Stomach (tissue), 9 donors: ENCODE data around the gene FARP2. TPM values are rescaled to one million over a fixed set of nuclear protein-coding genes. Genes with fewer than 3 reads are reported as not detected.

Source experiments
- DNase-seq, 2 donors: peaks; one replicate each; pipeline versions ENCODE4 v3.0.0 to v3.0.0-alpha.2; 2013 to 2019
- H3K27ac ChIP-seq, 5 donors: fragments of 200-600 bp in 4 of 5; sonication (generic) in 4 of 5; one replicate each; pipeline ENCODE4 v1.5.1; 2013 to 2019; ENCODE audit warnings: mild to moderate bottlenecking in 1 of 5, moderate library complexity in 1 of 5
- H3K27me3 ChIP-seq, 3 donors: fragments of 200-600 bp; sonication (generic); one replicate each; pipeline ENCODE4 v1.5.1; 2017 to 2019; ENCODE audit warnings: mixed run types in 1 of 3
- H3K36me3 ChIP-seq, 4 donors: fragments of 200-600 bp; sonication (generic); 1 replicate in 3 of 4; 2 replicates in 1 of 4; pipeline ENCODE4 v1.5.1; 2016 to 2019
- H3K4me1 ChIP-seq, 4 donors: fragments of 200-600 bp; sonication (generic); one replicate each; pipeline ENCODE4 v1.5.1; 2016 to 2019
- H3K4me3 ChIP-seq, 4 donors: fragments of 200-600 bp; sonication (generic) in 3 of 4; one replicate each; pipeline ENCODE4 v1.5.1; 2016 to 2019; ENCODE audit warnings: mild to moderate bottlenecking in 1 of 4
- H3K9me3 ChIP-seq, 4 donors: fragments of 200-600 bp; sonication (generic); one replicate each; pipeline ENCODE4 v1.5.1; 2016 to 2019
- EP300 ChIP-seq: sonication (generic); formaldehyde crosslinking; IDR thresholded peaks from one replicate; pipeline ENCODE4 v1.6.1; 2017; ENCODE audit warnings: antibody characterized with exemption
- POLR2A ChIP-seq, 4 donors: fragments of 450-650 bp; IDR thresholded peaks; one replicate each; pipeline ENCODE4 v1.6.1; 2016; ENCODE audit warnings: antibody characterized with exemption in 4 of 4, control low read depth in 2 of 4, mild to moderate bottlenecking in 1 of 4, moderate library complexity in 1 of 4
- POLR2AphosphoS5 ChIP-seq, 3 donors: sonication (generic); formaldehyde crosslinking; IDR thresholded peaks; one replicate each; pipeline ENCODE4 v1.6.1; 2016; ENCODE audit warnings: antibody characterized with exemption in 3 of 3
- WGBS, 5 donors: extraction: QIAGEN DNeasy Blood & Tissue Kit in 3 of 5; methylation state at CpG; one replicate each; pipeline versions ENCODE4 v1.1.5 to v1.1.7; 2013 to 2018; 5-methylcytosine and 5-hydroxymethylcytosine counted together
- intact Hi-C: fragments of 100-400 bp; cut with DNase I; formaldehyde crosslinking; loops from one replicate; pipeline ENCODE4 v1.15.1; 2023; ENCODE audit warnings: low total_unique reads
- polyA plus RNA-seq, 3 donors: library from polyadenylated mRNA; stranded (reverse); fragments of 200-250 nt; gene quantifications; one replicate each; pipeline ENCODE4 v1.2.3, GENCODE V29; 2013
- total RNA-seq, 5 donors: library from RNA; depleted of rRNA; stranded (reverse); fragments of >200 nt; gene quantifications; one replicate each; pipeline versions ENCODE4 v1.1.0 to v1.2.3, GENCODE V29; 2014 to 2016
- TF ChIP-seq, protein P1 (sequence below), 7 experiments: fragments of 450-650 bp in 4 of 7; fragments of 200-600 bp in 3 of 7; sonication (generic) in 3 of 7; IDR thresholded peaks; one replicate each; pipeline ENCODE4 v1.5.1; 2016 to 2019; ENCODE audit warnings: antibody characterized with exemption in 7 of 7, control low read depth in 2 of 7, mild to moderate bottlenecking in 1 of 7
- donor health status: healthy with polysubstance abuse.
- donor health status: Bipolar disorder and iron deficiency.
- donor health status: healthy.

FARP2 gene
- total and polyA plus RNA-seq, 8 donors: 15.8 to 260 (median 69.1) TPM

DNA sequence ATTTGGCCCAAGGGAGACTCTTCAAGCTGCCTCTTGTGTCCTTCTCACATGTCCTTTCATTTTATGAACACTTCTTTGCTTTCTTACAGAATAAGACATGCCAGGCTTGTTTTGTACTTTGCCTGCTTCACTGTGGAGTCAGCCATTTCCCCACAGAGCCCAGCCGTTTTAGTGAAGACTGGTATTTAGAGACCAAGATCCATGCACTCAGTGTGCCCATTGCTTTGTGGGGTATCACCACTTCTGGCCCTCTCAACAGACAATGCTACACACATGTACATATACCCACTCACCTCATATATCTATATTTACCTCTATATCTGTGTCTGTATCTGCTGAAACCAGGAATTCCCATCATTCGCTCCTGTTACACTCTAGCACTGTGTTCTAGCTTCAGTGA is 74.1 kb downstream of the FARP2 start:
- 90 to 97% (median 94%) methylated on average over 2 of the region's 2 CpGs for WGBS, 5 donors
- no peak for TF ChIP-seq POLR2A (IDR thresholded peaks at IDR 0.05)
- TF ChIP-seq EP300: no peak
- Histone ChIP-seq H3K27me3 (no peaks in the 10 kb centered on the region), H3K27ac (no peak overlapping the region), H3K4me1 (peaks cover 0 to 24% (median 10%) of the 10 kb centered on the region in 4 donors), H3K36me3 (peaks cover 4 to 86% (median 79%) of the 10 kb centered on the region in 4 donors), H3K4me3 (no peak overlapping the region), H3K9me3 (no peaks in the 10 kb centered on the region)
- intact Hi-C loops: no loop called here
- DNase-seq: no peak

DNA sequence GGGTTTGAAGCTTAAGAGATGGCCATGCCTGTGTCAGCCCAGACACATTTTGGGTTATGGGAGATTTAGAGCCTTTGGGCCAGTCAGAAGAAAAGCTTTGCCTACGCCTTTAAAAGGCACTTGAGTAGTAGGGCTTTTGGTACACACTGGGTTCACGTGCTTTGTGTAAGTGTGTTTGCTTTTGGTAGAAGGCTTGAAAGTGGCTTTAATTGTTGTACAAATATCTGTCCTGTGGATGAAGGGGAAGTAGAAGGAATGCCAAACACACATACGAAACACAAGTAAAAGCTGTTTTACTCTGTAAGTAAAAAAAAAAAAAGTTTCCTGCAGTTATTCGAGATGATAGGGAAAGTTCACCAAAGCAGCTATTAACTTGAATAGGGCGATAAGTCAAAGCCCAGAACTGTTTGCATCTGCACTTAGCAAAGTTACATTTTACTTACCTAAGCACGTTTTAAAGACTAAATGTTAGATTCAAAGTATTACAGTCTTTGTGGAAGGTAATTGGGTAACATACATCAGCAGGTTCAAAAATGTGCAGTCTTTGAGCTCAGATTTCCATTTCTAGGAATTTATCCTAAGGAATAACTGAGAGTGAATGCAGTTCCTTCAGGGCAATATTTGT is 76.9 kb downstream of the FARP2 start:
- intact Hi-C loops: no loop called here
- H3K27me3 ChIP-seq: no peaks in the 10 kb centered on the region
- 29 to 63% (median 48%) methylated on average over 6 of the region's 6 CpGs for WGBS, 5 donors
- peak in 1 of 2 donors; percentile 66 for DNase-seq
- peaks cover 0 to 24% (median 10%) of the 10 kb centered on the region in 4 donors for H3K4me1 ChIP-seq
- no peak for TF ChIP-seq EP300
- TF ChIP-seq, protein P1, sequence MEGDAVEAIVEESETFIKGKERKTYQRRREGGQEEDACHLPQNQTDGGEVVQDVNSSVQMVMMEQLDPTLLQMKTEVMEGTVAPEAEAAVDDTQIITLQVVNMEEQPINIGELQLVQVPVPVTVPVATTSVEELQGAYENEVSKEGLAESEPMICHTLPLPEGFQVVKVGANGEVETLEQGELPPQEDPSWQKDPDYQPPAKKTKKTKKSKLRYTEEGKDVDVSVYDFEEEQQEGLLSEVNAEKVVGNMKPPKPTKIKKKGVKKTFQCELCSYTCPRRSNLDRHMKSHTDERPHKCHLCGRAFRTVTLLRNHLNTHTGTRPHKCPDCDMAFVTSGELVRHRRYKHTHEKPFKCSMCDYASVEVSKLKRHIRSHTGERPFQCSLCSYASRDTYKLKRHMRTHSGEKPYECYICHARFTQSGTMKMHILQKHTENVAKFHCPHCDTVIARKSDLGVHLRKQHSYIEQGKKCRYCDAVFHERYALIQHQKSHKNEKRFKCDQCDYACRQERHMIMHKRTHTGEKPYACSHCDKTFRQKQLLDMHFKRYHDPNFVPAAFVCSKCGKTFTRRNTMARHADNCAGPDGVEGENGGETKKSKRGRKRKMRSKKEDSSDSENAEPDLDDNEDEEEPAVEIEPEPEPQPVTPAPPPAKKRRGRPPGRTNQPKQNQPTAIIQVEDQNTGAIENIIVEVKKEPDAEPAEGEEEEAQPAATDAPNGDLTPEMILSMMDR (IDR thresholded peaks at IDR 0.05): no peak
- H3K27ac ChIP-seq: peak overlapping the region in 3 of 5 donors; percentile 9 to 20 (median 10)
- H3K4me3 ChIP-seq: no peak overlapping the region
- H3K9me3 ChIP-seq: no peaks in the 10 kb centered on the region
- peaks cover 14 to 95% (median 95%) of the 10 kb centered on the region in 4 donors for H3K36me3 ChIP-seq

DNA sequence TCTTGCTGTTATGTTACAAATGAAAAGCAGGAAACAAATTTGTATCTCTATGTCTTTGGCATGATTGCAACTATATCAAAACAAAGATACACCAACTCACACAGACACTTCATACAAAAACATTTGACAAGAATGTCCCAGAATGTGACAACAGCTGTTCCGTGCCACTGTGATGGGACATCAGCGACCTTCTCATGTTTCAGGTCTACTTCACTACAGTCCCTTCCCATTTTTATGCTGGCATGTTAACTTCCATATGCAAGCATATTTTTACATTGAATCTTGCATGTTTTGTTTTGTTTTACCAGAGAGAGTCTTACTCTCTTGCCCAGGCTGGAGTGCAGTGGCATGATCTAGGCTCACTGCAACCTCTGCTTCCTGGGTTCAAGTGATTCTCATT is 81.1 kb downstream of the FARP2 start:
- intact Hi-C loops: no loop called here
- Histone ChIP-seq H3K4me3 (no peak overlapping the region), H3K9me3 (no peaks in the 10 kb centered on the region), H3K4me1 (peaks cover 0 to 12% (median 7%) of the 10 kb centered on the region in 4 donors), H3K36me3 (peaks cover 24 to 97% (median 95%) of the 10 kb centered on the region in 4 donors), H3K27ac (no peak overlapping the region), H3K27me3 (no peaks in the 10 kb centered on the region)
- DNase-seq: no peak
- no peak for TF ChIP-seq POLR2AphosphoS5 (IDR thresholded peaks at IDR 0.05)
- TF ChIP-seq POLR2A (IDR thresholded peaks at IDR 0.05): no peak
- TF ChIP-seq, protein P1 (IDR thresholded peaks at IDR 0.05): no peak
- no peak for TF ChIP-seq EP300
- 93 to 100% (median 98%) methylated on average over 2 of the region's 2 CpGs for WGBS, 5 donors

DNA sequence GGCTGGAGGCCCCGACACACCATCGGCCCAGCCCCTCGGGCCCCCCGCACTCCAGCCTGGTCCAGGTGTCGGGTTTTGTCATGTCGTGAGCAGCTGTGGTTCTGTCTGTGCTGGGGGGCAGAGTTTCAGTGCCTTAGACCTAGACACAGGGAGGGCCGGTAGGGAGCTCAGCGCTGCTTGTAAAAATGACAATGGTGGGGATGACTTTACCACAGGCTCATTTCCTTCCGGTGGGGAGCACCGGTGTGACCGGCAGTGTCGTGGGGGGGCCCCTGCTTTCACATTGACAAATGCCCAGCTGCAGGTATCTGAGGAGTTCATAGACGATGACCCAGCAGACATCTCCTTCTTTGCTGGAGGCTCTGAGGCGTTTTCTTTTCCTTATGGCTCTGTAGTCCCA is 85.4 kb downstream of the FARP2 start:
- no peak for DNase-seq
- WGBS, 5 donors: 85 to 92% (median 89%) methylated on average over 11 to 14 of the region's 14 CpGs
- Histone ChIP-seq H3K27me3 (no peaks in the 10 kb centered on the region), H3K4me3 (no peak overlapping the region), H3K9me3 (no peaks in the 10 kb centered on the region), H3K4me1 (no peaks in the 10 kb centered on the region), H3K36me3 (peaks cover 25 to 100% (median 96%) of the 10 kb centered on the region in 4 donors), H3K27ac (no peak overlapping the region)
- TF ChIP-seq EP300 (no peak), POLR2AphosphoS5 (IDR thresholded peaks at IDR 0.05) (no peak), POLR2A (IDR thresholded peaks at IDR 0.05) (no peak)
- TF ChIP-seq, protein P1 (IDR thresholded peaks at IDR 0.05): no peak
- intact Hi-C loops: no loop called here
